Measurements from ENCODE around the gene URI1.

GRCh38 chr19:30001301-30001700 is 59.3 kb downstream of the URI1 start:
- no peak for TF ChIP-seq CTCF (IDR thresholded peaks at IDR 0.05)
- no peak for TF ChIP-seq POLR2A (IDR thresholded peaks at IDR 0.05)

All from thyroid gland (tissue), 4 donors.